ENCODE data around the gene GLOD4. TPM values are rescaled to one million over a fixed set of nuclear protein-coding genes. Genes with fewer than 3 reads are reported as not detected.

Gene GLOD4
- total and polyA plus RNA-seq, 7 donors: 13.5 to 29.2 (median 21.3) TPM

GRCh38 chr17:828761-829160 lies 46.7 kb upstream of the GLOD4 start:
- H3K27ac ChIP-seq: no peak overlapping the region
- ATAC-seq (no peak), DNase-seq (no peak)
- peaks cover 0 to 13% of the 10 kb centered on the region in 2 donors for H3K36me3 ChIP-seq (ENCODE audit: insufficient read depth in 1 of 2, low read depth in 1 of 2)
- TF ChIP-seq CTCF (IDR thresholded peaks at IDR 0.05): no peak
- H3K4me3 ChIP-seq: no peak overlapping the region
- peaks cover 10% of the 10 kb centered on the region for H3K4me1 ChIP-seq
- intact Hi-C loops (cut with DNase I): no loop called here
- H3K27me3 ChIP-seq (ENCODE audit: insufficient read depth in 3 of 3, low read length in 2 of 3): no peaks in the 10 kb centered on the region
- no peaks in the 10 kb centered on the region for H3K9me3 ChIP-seq
- WGBS, 3 donors: 75 to 83% (median 80%) methylated on average over 5 of the region's 5 CpGs

GRCh38 chr17:826778-827177 lies 44.7 kb upstream of the GLOD4 start:
- Histone ChIP-seq H3K4me3 (no peak overlapping the region), H3K27ac (no peak overlapping the region), H3K27me3 (ENCODE audit: insufficient read depth in 3 of 3, low read length in 2 of 3) (no peaks in the 10 kb centered on the region), H3K9me3 (no peaks in the 10 kb centered on the region), H3K36me3 (ENCODE audit: insufficient read depth in 1 of 2, low read depth in 1 of 2) (peaks cover 0 to 33% of the 10 kb centered on the region in 2 donors), H3K4me1 (peaks cover 12% of the 10 kb centered on the region)
- no peak for ATAC-seq
- WGBS, 3 donors: 88 to 95% (median 93%) methylated on average over 21 of the region's 21 CpGs
- no peak for TF ChIP-seq CTCF (IDR thresholded peaks at IDR 0.05)
- intact Hi-C loops (cut with DNase I): no loop called here
- DNase-seq: no peak

GRCh38 chr17:825216-825615 lies 43.1 kb upstream of the GLOD4 start:
- DNase-seq: no peak
- no peaks in the 10 kb centered on the region for H3K27me3 ChIP-seq (ENCODE audit: insufficient read depth in 3 of 3, low read length in 2 of 3)
- no peak overlapping the region for H3K4me3 ChIP-seq
- intact Hi-C loops (cut with DNase I): no loop called here
- no peak for TF ChIP-seq CTCF (IDR thresholded peaks at IDR 0.05)
- H3K27ac ChIP-seq: peak overlapping the region; percentile 23
- H3K36me3 ChIP-seq (ENCODE audit: insufficient read depth in 1 of 2, low read depth in 1 of 2): peaks cover 0 to 43% of the 10 kb centered on the region in 2 donors
- ATAC-seq: peak in 3 of 4 donors; percentile 21 to 41 (median 31)
- H3K4me1 ChIP-seq: peaks cover 12% of the 10 kb centered on the region
- H3K9me3 ChIP-seq: no peaks in the 10 kb centered on the region
- 70 to 72% (median 71%) methylated on average over 17 of the region's 17 CpGs for WGBS, 3 donors

- no peak overlapping the region for H3K4me3 ChIP-seq
- ATAC-seq (peak; percentile 65 to 83 (median 80)), DNase-seq (no peak)
- intact Hi-C loops (cut with DNase I): no loop called here
- H3K36me3 ChIP-seq (ENCODE audit: insufficient read depth in 1 of 2, low read depth in 1 of 2): peaks cover 0 to 52% of the 10 kb centered on the region in 2 donors
- H3K9me3 ChIP-seq: no peaks in the 10 kb centered on the region
- H3K27ac ChIP-seq: peak overlapping the region; percentile 54
- TF ChIP-seq CTCF (IDR thresholded peaks at IDR 0.05): no peak
- WGBS, 3 donors: 57 to 67% (median 62%) methylated on average over 16 of the region's 16 CpGs
- no peaks in the 10 kb centered on the region for H3K27me3 ChIP-seq (ENCODE audit: insufficient read depth in 3 of 3, low read length in 2 of 3)
- H3K4me1 ChIP-seq: peaks cover 12% of the 10 kb centered on the region
Measured at GRCh38 chr17:824378-824777, 42.3 kb upstream of the GLOD4 start.

- no peaks in the 10 kb centered on the region for H3K27me3 ChIP-seq (ENCODE audit: insufficient read depth in 3 of 3, low read length in 2 of 3)
- peaks cover 0 to 61% of the 10 kb centered on the region in 2 donors for H3K36me3 ChIP-seq (ENCODE audit: insufficient read depth in 1 of 2, low read depth in 1 of 2)
- no peak overlapping the region for H3K4me3 ChIP-seq
- TF ChIP-seq CTCF (IDR thresholded peaks at IDR 0.05): no peak
- 90 to 92% (median 91%) methylated on average over 9 of the region's 9 CpGs for WGBS, 3 donors
- intact Hi-C loops (cut with DNase I): no loop called here
- ATAC-seq (no peak), DNase-seq (no peak)
- peaks cover 12% of the 10 kb centered on the region for H3K4me1 ChIP-seq
- H3K9me3 ChIP-seq: no peaks in the 10 kb centered on the region
- no peak overlapping the region for H3K27ac ChIP-seq
Measured at GRCh38 chr17:823501-823902, 41.4 kb upstream of the GLOD4 start.

All from psoas muscle (tissue), 8 donors.